Measurements from ENCODE around the gene APBA1.

DNA sequence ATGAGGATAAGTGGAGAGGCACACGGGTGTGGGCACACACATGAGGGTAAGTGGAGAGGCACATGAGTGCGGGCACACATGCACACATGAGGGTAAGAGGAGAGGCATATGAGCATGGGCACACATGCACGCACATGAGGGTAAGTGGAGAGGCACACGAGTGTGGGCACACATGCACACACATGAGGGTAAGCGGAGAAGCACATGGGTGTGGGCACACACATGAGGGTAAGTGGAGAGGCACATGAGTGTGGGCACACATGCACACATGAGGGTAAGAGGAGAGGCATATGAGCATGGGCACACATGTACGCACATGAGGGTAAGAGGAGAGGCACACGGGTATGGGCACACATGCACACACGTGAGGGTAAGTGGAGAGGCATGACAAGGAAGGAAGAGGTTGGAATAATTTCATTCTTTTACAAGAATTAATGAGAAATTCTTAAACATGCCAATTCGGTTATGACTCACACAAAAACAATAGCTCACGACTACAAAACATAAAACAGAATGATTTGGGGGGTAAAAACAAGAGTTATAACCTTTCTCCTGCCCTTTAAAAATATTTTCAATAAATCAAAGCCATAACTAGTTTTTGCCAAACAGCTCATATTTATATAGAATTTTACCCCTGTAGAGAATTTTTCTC, 67.5 kb downstream of the APBA1 start:
- TF ChIP-seq, protein P1, sequence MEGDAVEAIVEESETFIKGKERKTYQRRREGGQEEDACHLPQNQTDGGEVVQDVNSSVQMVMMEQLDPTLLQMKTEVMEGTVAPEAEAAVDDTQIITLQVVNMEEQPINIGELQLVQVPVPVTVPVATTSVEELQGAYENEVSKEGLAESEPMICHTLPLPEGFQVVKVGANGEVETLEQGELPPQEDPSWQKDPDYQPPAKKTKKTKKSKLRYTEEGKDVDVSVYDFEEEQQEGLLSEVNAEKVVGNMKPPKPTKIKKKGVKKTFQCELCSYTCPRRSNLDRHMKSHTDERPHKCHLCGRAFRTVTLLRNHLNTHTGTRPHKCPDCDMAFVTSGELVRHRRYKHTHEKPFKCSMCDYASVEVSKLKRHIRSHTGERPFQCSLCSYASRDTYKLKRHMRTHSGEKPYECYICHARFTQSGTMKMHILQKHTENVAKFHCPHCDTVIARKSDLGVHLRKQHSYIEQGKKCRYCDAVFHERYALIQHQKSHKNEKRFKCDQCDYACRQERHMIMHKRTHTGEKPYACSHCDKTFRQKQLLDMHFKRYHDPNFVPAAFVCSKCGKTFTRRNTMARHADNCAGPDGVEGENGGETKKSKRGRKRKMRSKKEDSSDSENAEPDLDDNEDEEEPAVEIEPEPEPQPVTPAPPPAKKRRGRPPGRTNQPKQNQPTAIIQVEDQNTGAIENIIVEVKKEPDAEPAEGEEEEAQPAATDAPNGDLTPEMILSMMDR (IDR thresholded peaks at IDR 0.05; ENCODE audit: borderline replicate concordance, extremely low read depth, low read length, poor library complexity, severe bottlenecking), result no peak
- TF ChIP-seq EZH2 (IDR thresholded peaks at IDR 0.05; ENCODE audit: borderline replicate concordance, low read depth, low read length, severe bottlenecking), result no peak
